Measurements from ENCODE around the gene CCSER1. TPM values are rescaled to one million over a fixed set of nuclear protein-coding genes. Genes with fewer than 3 reads are reported as not detected.
A peak's percentile ranks its signal among the peaks of the same experiment; 100 is the strongest.

CCSER1 gene
- total and polyA plus RNA-seq, 2 of the 8 experiments (the other 6 are each of a cell fraction or from before 2014, with no cell fraction given) = 0.26 to 0.84 TPM

GRCh38 chr4:90660672-90661071, 533.5 kb downstream of the CCSER1 start:
- no peak for FAIRE-seq
- Histone ChIP-seq H2BK20ac (ENCODE audit: low read length) (no peak overlapping the region), H4K8ac (ENCODE audit: extremely low read depth, insufficient read depth, low read length) (no peak overlapping the region), H2BK120ac (replicated peaks; ENCODE audit: low read depth, low read length) (no peak overlapping the region), H3K18ac (ENCODE audit: extremely low read depth, low read length) (no peak overlapping the region), H3K23me2 (ENCODE audit: low read depth, low read length) (no peaks in the 10 kb centered on the region), H2AK5ac (ENCODE audit: low read depth, low read length) (no peak overlapping the region), H3K4me3 (ENCODE audit: extremely low read depth in 1 of 4, insufficient read depth in 2 of 4, low read depth in 3 of 4, low read length in 4 of 4) (no peak overlapping the region), H3K56ac (replicated peaks; ENCODE audit: insufficient read length, low read depth, low read length) (no peak overlapping the region), H3K36me3 (ENCODE audit: control insufficient read depth in 2 of 4, insufficient read depth in 4 of 4, low read length in 3 of 4) (no peaks in the 10 kb centered on the region), H3K9me3 (ENCODE audit: insufficient read depth in 2 of 2, low read depth in 1 of 2, low read length in 1 of 2) (no peaks in the 10 kb centered on the region), H3K79me2 (ENCODE audit: control insufficient read depth in 1 of 2, insufficient read depth in 2 of 2, low read length in 2 of 2) (no peaks in the 10 kb centered on the region), H3K27me3 (replicated peaks in 1 of 4; ENCODE audit: control insufficient read depth in 3 of 4, extremely low read depth in 1 of 4, insufficient read depth in 3 of 4, low read length in 3 of 4) (no peaks in the 10 kb centered on the region), H3K23ac (ENCODE audit: insufficient read length) (no peak overlapping the region), H3K4ac (replicated peaks; ENCODE audit: insufficient read length, low read depth, low read length) (no peak overlapping the region), H4K20me1 (replicated peaks in 1 of 2; ENCODE audit: control insufficient read depth in 1 of 2, insufficient read depth in 2 of 2, low read length in 2 of 2) (no peaks in the 10 kb centered on the region), H3K79me1 (ENCODE audit: low read depth, low read length) (no peaks in the 10 kb centered on the region), H3K4me2 (ENCODE audit: insufficient read depth in 1 of 2, low read depth in 2 of 2, low read length in 2 of 2) (no peak overlapping the region), H3K4me1 (replicated peaks in 1 of 4; ENCODE audit: control insufficient read depth in 3 of 4, insufficient read depth in 4 of 4, low read length in 3 of 4) (no peaks in the 10 kb centered on the region), H2AFZ (ENCODE audit: low read length) (no peak overlapping the region), H3K27ac (ENCODE audit: low read depth, low read length) (no peak overlapping the region), H4K91ac (replicated peaks; ENCODE audit: insufficient read length, low read length) (no peak overlapping the region), H2BK12ac (ENCODE audit: low read depth, low read length) (no peak overlapping the region), H3K14ac (ENCODE audit: insufficient read length) (no peak overlapping the region), H3K9ac (replicated peaks in 1 of 4; ENCODE audit: extremely low read depth in 1 of 4, low read depth in 3 of 4, low read length in 3 of 4) (no peak overlapping the region), H2BK15ac (ENCODE audit: low read length) (no peak overlapping the region), H2BK5ac (ENCODE audit: low read depth, low read length) (no peak overlapping the region), H4K5ac (ENCODE audit: insufficient read length, low read depth, low read length) (no peak overlapping the region)
- TF ChIP-seq MAFK (IDR thresholded peaks at IDR 0.05; ENCODE audit: low read depth, low read length) (no peak), CEBPB (IDR thresholded peaks at IDR 0.05; ENCODE audit: low read depth, low read length) (peak; percentile 76), SIRT6 (IDR thresholded peaks at IDR 0.05; ENCODE audit: low read length) (no peak)
- CTCF ChIA-PET (ENCODE audit: partially characterized antibody) = no interaction called here
- POLR2A ChIA-PET (ENCODE audit: partially characterized antibody) = no interaction called here
- no peak for DNase-seq (ENCODE audit: low read depth in 1 of 2, low spot score in 2 of 2)
- WGBS, 2 experiments (ENCODE audit: extremely low coverage in 1 of 2, insufficient coverage in 1 of 2, insufficient read length in 1 of 2, insufficient replicate concordance in 2 of 2, low coverage in 1 of 2, low lambda C conversion rate in 2 of 2, missing lambda C conversion rate in 1 of 2) = 98% methylated on average over 3 of the region's 3 CpGs; no CpG with 5 or more reads in 1 of the 2 experiments
